Neural cell (in vitro differentiated cells): ENCODE data around the gene NEK6. TPM values are rescaled to one million over a fixed set of nuclear protein-coding genes. Genes with fewer than 3 reads are reported as not detected.
"Not testable (repeated sequence)": the region's sequence is repeated elsewhere in the genome, so short reads cannot be mapped to it uniquely, and the experiment has no call there.

Experiments
- H2AFZ ChIP-seq: fragments of 200-600, 300-800 bp; sonication (generic), shearing (Covaris generic); 2 replicates; pipeline ENCODE4 v1.6.0; 2014; ENCODE audit warnings: low read depth, mild to moderate bottlenecking, antibody characterized with exemption, low read length, moderate library complexity
- H3F3A ChIP-seq: fragments of 200-600 bp; shearing (Covaris generic); 2 replicates; pipeline ENCODE4 v1.6.1; 2016; ENCODE audit warnings: mild to moderate bottlenecking, moderate library complexity, mixed read lengths, antibody characterized with exemption, low read length; ENCODE audit not compliant: insufficient read depth, poor library complexity, severe bottlenecking
- H3K27ac ChIP-seq: fragments of 200-600, 300-800 bp; sonication (generic), shearing (Covaris generic); 2 replicates; pipeline ENCODE4 v1.5.1; 2014; ENCODE audit warnings: mild to moderate bottlenecking, low read length, moderate library complexity
- H3K27me3 ChIP-seq: fragments of 300-800, 200-600 bp; sonication (generic), shearing (Covaris generic); 2 replicates; pipeline ENCODE4 v1.6.0; 2014; ENCODE audit warnings: mild to moderate bottlenecking, low read depth, low read length, moderate library complexity; ENCODE audit not compliant: insufficient read depth
- H3K36me3 ChIP-seq: fragments of 300-800, 200-600 bp; sonication (generic), shearing (Covaris generic); 2 replicates; pipeline ENCODE4 v1.5.1; 2014; ENCODE audit warnings: mild to moderate bottlenecking, antibody characterized with exemption, low read length, moderate library complexity; ENCODE audit not compliant: insufficient read depth
- H3K4me2 ChIP-seq: fragments of 300-800, 200-600 bp; sonication (generic), shearing (Covaris generic); 2 replicates; pipeline ENCODE4 v1.6.0; 2014; ENCODE audit warnings: mild to moderate bottlenecking, low read length
- H3K4me3 ChIP-seq: fragments of 300-800, 200-600 bp; sonication (generic), shearing (Covaris generic); 2 replicates; pipeline ENCODE4 v1.5.1; 2014; ENCODE audit warnings: mild to moderate bottlenecking, low read length, moderate library complexity
- H3K79me2 ChIP-seq: fragments of 200-600 bp; shearing (Covaris generic); replicated peaks from 2 replicates; pipeline ENCODE4 v1.6.0; 2014; ENCODE audit warnings: mild to moderate bottlenecking, low read length, moderate library complexity; ENCODE audit not compliant: insufficient read depth
- H3K9ac ChIP-seq: fragments of 300-800, 200-600 bp; sonication (generic), shearing (Covaris generic); 2 replicates; pipeline ENCODE4 v1.6.1; 2016; ENCODE audit warnings: mild to moderate bottlenecking, low read length, mixed read lengths
- H3K9me2 ChIP-seq: fragments of 200-600 bp; shearing (Covaris generic); 2 replicates; pipeline ENCODE4 v1.6.1; 2016; ENCODE audit warnings: mild to moderate bottlenecking, low read length, mixed read lengths; ENCODE audit not compliant: insufficient read depth
- H3K9me3 ChIP-seq: fragments of 200-600, 300-800 bp; sonication (generic), shearing (Covaris generic); 2 replicates; pipeline ENCODE4 v1.6.1; 2016; ENCODE audit warnings: mild to moderate bottlenecking, mixed run types, low read length, moderate library complexity, mixed read lengths
- H4K20me1 ChIP-seq: fragments of 200-600 bp; shearing (Covaris generic); 2 replicates; pipeline ENCODE4 v1.6.1; 2016; ENCODE audit warnings: mild to moderate bottlenecking, mixed run types; ENCODE audit not compliant: insufficient read depth
- CTCF ChIP-seq: fragments of 450-650 bp; IDR thresholded peaks from 2 replicates; pipeline ENCODE4 v1.5.1; 2014; ENCODE audit warnings: antibody characterized with exemption, mild to moderate bottlenecking, moderate library complexity; ENCODE audit not compliant: poor library complexity, severe bottlenecking
- EP300 ChIP-seq: fragments of 450-650 bp; conservative IDR thresholded peaks from 2 replicates; pipeline ENCODE4 v1.6.1; 2014; ENCODE audit warnings: antibody characterized with exemption, mild to moderate bottlenecking, moderate library complexity; ENCODE audit not compliant: poor library complexity, severe bottlenecking
- POLR2AphosphoS5 ChIP-seq: IDR thresholded peaks from 2 replicates; pipeline ENCODE4 v1.6.1; 2012
- RAD21 ChIP-seq: fragments of 450-650 bp; conservative IDR thresholded peaks from 2 replicates; pipeline ENCODE4 v1.6.1; 2014; ENCODE audit warnings: antibody characterized with exemption, mild to moderate bottlenecking, moderate library complexity
- REST ChIP-seq: IDR thresholded peaks from 2 replicates; pipeline ENCODE4 v1.6.1; 2012; ENCODE audit warnings: borderline replicate concordance
- SMC3 ChIP-seq: fragments of 450-650 bp; conservative IDR thresholded peaks from 2 replicates; pipeline ENCODE4 v1.6.1; 2014; ENCODE audit warnings: antibody characterized with exemption, mild to moderate bottlenecking, moderate library complexity; ENCODE audit not compliant: poor library complexity
- polyA plus RNA-seq: library from polyadenylated mRNA; depleted of rRNA; stranded (reverse); fragments of >200 nt; gene quantifications from 2 replicates; pipeline ENCODE4 v1.2.3, GENCODE V29; 2014

Gene NEK6
- polyA plus RNA-seq, 1 donor from 2014 or later: 4.6 TPM

GRCh38 chr9:124251204-124251603, 6.5 kb upstream of the NEK6 start:
- H3F3A ChIP-seq: no peaks in the 10 kb centered on the region
- no peak overlapping the region for H3K9ac ChIP-seq
- no peaks in the 10 kb centered on the region for H3K36me3 ChIP-seq
- H3K9me2 ChIP-seq: no peaks in the 10 kb centered on the region
- no peak overlapping the region for H2AFZ ChIP-seq
- no peak overlapping the region for H3K4me2 ChIP-seq
- no peaks in the 10 kb centered on the region for H3K9me3 ChIP-seq
- H3K79me2 ChIP-seq: no peaks in the 10 kb centered on the region
- H3K27me3 ChIP-seq: no peaks in the 10 kb centered on the region
- no peak for TF ChIP-seq EP300
- no peak for TF ChIP-seq SMC3
- no peak for TF ChIP-seq CTCF
- TF ChIP-seq REST: no peak
- no peak for TF ChIP-seq RAD21
- no peak for TF ChIP-seq POLR2AphosphoS5
- H3K27ac ChIP-seq: no peak overlapping the region
- no peak overlapping the region for H3K4me3 ChIP-seq
- H4K20me1 ChIP-seq: no peaks in the 10 kb centered on the region

GRCh38 chr9:124251605-124252378, 6.0 kb upstream of the NEK6 start:
- no peaks in the 10 kb centered on the region for H4K20me1 ChIP-seq
- H3K27ac ChIP-seq: no peak overlapping the region
- no peaks in the 10 kb centered on the region for H3K9me2 ChIP-seq
- no peaks in the 10 kb centered on the region for H3F3A ChIP-seq
- no peak overlapping the region for H3K4me2 ChIP-seq
- no peak overlapping the region for H3K4me3 ChIP-seq
- no peaks in the 10 kb centered on the region for H3K79me2 ChIP-seq
- no peak for TF ChIP-seq CTCF
- H2AFZ ChIP-seq: no peak overlapping the region
- H3K36me3 ChIP-seq: no peaks in the 10 kb centered on the region
- H3K9me3 ChIP-seq: no peaks in the 10 kb centered on the region
- H3K9ac ChIP-seq: no peak overlapping the region
- H3K27me3 ChIP-seq: no peaks in the 10 kb centered on the region

- not testable (repeated sequence) for H2AFZ ChIP-seq, H3K27ac ChIP-seq, H3K4me2 ChIP-seq, H3K79me2 ChIP-seq, H3K36me3 ChIP-seq, H3K9me2 ChIP-seq, H3K4me3 ChIP-seq, H3K27me3 ChIP-seq, H3K9me3 ChIP-seq, H4K20me1 ChIP-seq, H3K9ac ChIP-seq, H3F3A ChIP-seq
Measured at GRCh38 chr9:124252878-124253277, 4.9 kb upstream of the NEK6 start.
